Panc1 (cell line): ENCODE measurements around the gene TSHZ2. TPM values are rescaled to one million over a fixed set of nuclear protein-coding genes. Genes with fewer than 3 reads are reported as not detected.

ENCODE experiments used
- ATAC-seq: fragments of 200-7000 bp; cut with Tn5 transposase; 2 replicates; pipeline ENCODE4 v1.9.1; 2020; ENCODE audit warnings: mild to moderate bottlenecking, moderate library complexity
- BruUV-seq: library from RNA; stranded (reverse); fragments of 400-500 nt; replicated peaks from 2 replicates; lab custom pipeline; 2021; lab: Mats Ljungman, UMichigan
- CTCF ChIA-PET: fragments of 300-600 bp; sonication (Branson Sonifier 250); formaldehyde crosslinking; loops from one replicate; lab custom pipeline; 2022; ENCODE audit warnings: antibody characterized with exemption; lab: Charles Lee
- POLR2A ChIA-PET: fragments of 300-600 bp; sonication (Branson Sonifier 250); formaldehyde crosslinking; loops from one replicate; lab custom pipeline; 2022; ENCODE audit warnings: antibody characterized with exemption; lab: Charles Lee
- DNase-seq: peaks from one replicate; pipeline ENCODE4 v3.0.0-alpha.2; 2010; ENCODE audit warnings: low read depth, low spot score
- H3K27ac ChIP-seq: 2 replicates; pipeline ENCODE4 v1.5.1; 2011; ENCODE audit warnings: mild to moderate bottlenecking, low read length, inconsistent platforms
- H3K27me3 ChIP-seq: fragments of 200-500 bp; sonication (Bioruptor generic); 2 replicates; pipeline ENCODE4 v1.6.0; 2014; ENCODE audit warnings: low read length, inconsistent platforms; ENCODE audit not compliant: control insufficient read depth, insufficient read depth
- H3K36me3 ChIP-seq: fragments of 200-500 bp; sonication (Bioruptor generic); 2 replicates; pipeline ENCODE4 v1.5.1; 2014; ENCODE audit warnings: inconsistent platforms, mild to moderate bottlenecking, low read length, moderate library complexity; ENCODE audit not compliant: control insufficient read depth, insufficient read depth
- H3K4me1 ChIP-seq: 2 replicates; pipeline ENCODE4 v1.5.1; 2011; ENCODE audit warnings: inconsistent platforms, mild to moderate bottlenecking, low read length, moderate library complexity; ENCODE audit not compliant: control insufficient read depth, insufficient read depth
- H3K4me3 ChIP-seq, 2 experiments: 2 replicates each; pipeline ENCODE4 v1.5.1; 2011 to 2012; ENCODE audit warnings: low read depth in 2 of 2, low read length in 2 of 2, mild to moderate bottlenecking in 2 of 2, inconsistent platforms in 1 of 2, moderate library complexity in 1 of 2
- H3K9me3 ChIP-seq: fragments of 200-500 bp; sonication (Bioruptor generic); 2 replicates; pipeline ENCODE4 v1.5.1; 2014; ENCODE audit warnings: low read depth, mild to moderate bottlenecking, inconsistent platforms, low read length, moderate library complexity; ENCODE audit not compliant: control insufficient read depth, insufficient read depth
- CTCF ChIP-seq: fragments of 450-650 bp; IDR thresholded peaks from 2 replicates; pipeline ENCODE4 v1.5.1; 2017; ENCODE audit warnings: mild to moderate bottlenecking
- POLR2AphosphoS5 ChIP-seq: IDR thresholded peaks from 2 replicates; pipeline ENCODE4 v1.6.1; 2012; ENCODE audit warnings: mild to moderate bottlenecking, low read depth, low read length, moderate library complexity
- REST ChIP-seq, 2 experiments: IDR thresholded peaks; 2 replicates each; pipeline ENCODE4 v1.6.1; 2011 to 2012; ENCODE audit warnings: low read depth in 2 of 2, control low read depth in 1 of 2, low read length in 1 of 2, mild to moderate bottlenecking in 1 of 2, moderate library complexity in 1 of 2; ENCODE audit not compliant: insufficient read depth in 1 of 2
- SIN3A ChIP-seq: IDR thresholded peaks from 2 replicates; pipeline ENCODE4 v1.6.1; 2012; ENCODE audit warnings: low read depth, mild to moderate bottlenecking, low read length, moderate library complexity, borderline replicate concordance; ENCODE audit not compliant: insufficient read depth
- TCF7L2 ChIP-seq: IDR thresholded peaks from 2 replicates; pipeline ENCODE4 v1.6.1; 2011; ENCODE audit warnings: mild to moderate bottlenecking, low read depth, low read length, inconsistent platforms
- in situ Hi-C: cut with HindIII; loops from 2 replicates; pipeline ENCODE4 v1.10.0; 2016; ENCODE audit warnings: low sequenced_read_pairs, low pct_unique_long_range_greater_than_20kb
- intact Hi-C: fragments of 100-400 bp; cut with micrococcal nuclease; formaldehyde crosslinking; loops from one replicate; pipeline ENCODE4 v1.10.0; 2022; ENCODE audit not compliant: unreplicated experiment
- total RNA-seq: library from RNA; stranded (reverse); gene quantifications from one replicate; pipeline ENCODE4 v1.2.1, GENCODE V29; 2021; ENCODE audit not compliant: unreplicated experiment

The TSHZ2 gene
- total RNA-seq, 1 experiment from 2014 or later, result 0.36 TPM

- Histone ChIP-seq H3K4me3 (no peak overlapping the region), H3K27me3 (peaks cover 3% of the 10 kb centered on the region; the same call in 1 of the 2 replicates), H3K36me3 (no peaks in the 10 kb centered on the region), H3K9me3 (no peaks in the 10 kb centered on the region), H3K27ac (no peak overlapping the region), H3K4me1 (no peaks in the 10 kb centered on the region)
- POLR2A ChIA-PET, result no interaction called here
- in situ Hi-C loops (no loop called here), intact Hi-C loops (no loop called here)
- DNase-seq (no peak), ATAC-seq (no peak)
- no peak for TF ChIP-seq REST (IDR thresholded peaks at IDR 0.05; ENCODE audit: insufficient read depth in 1 of 2, low read depth in 2 of 2, low read length in 1 of 2)
- no peak for TF ChIP-seq CTCF
- no peak for TF ChIP-seq SIN3A
- no peak for TF ChIP-seq POLR2AphosphoS5
- TF ChIP-seq TCF7L2, result no peak
- no TSS peak for BruUV-seq
- CTCF ChIA-PET, result no interaction called here
Observed at GRCh38 chr20:53104884-53105283, 132.7 kb downstream of the TSHZ2 start.

- in situ Hi-C loops, result no loop called here
- ATAC-seq, result no peak
Observed at GRCh38 chr20:53116733-53117132, 144.6 kb downstream of the TSHZ2 start.

More at GRCh38 chr20:53116733-53117132, 144.6 kb downstream of the TSHZ2 start:
- ChIA-PET CTCF (no interaction called here), POLR2A (no interaction called here)
- no peaks in the 10 kb centered on the region for H3K36me3 ChIP-seq
- peaks cover 5% of the 10 kb centered on the region for H3K27me3 ChIP-seq
- H3K9me3 ChIP-seq, result no peaks in the 10 kb centered on the region
- no peak for DNase-seq
- no peak for TF ChIP-seq REST (IDR thresholded peaks at IDR 0.05; ENCODE audit: insufficient read depth in 1 of 2, low read depth in 2 of 2, low read length in 1 of 2)
- no peak for TF ChIP-seq CTCF
- no peak for TF ChIP-seq SIN3A
- TF ChIP-seq TCF7L2, result no peak
- no peak for TF ChIP-seq POLR2AphosphoS5
- no peak overlapping the region for H3K4me3 ChIP-seq
- H3K27ac ChIP-seq, result no peak overlapping the region
- no TSS peak for BruUV-seq
- H3K4me1 ChIP-seq, result no peaks in the 10 kb centered on the region
- intact Hi-C loops, result no loop called here
